DOHH2 (cell line): Measurements from ENCODE around the gene ERBB2.

Experiments used
- CTCF ChIP-seq: fragments of 200-600 bp; sonication (generic); IDR thresholded peaks from one replicate; pipeline ENCODE4 v1.5.1; 2014; ENCODE audit warnings: antibody characterized with exemption, mild to moderate bottlenecking, low read depth, low read length; ENCODE audit not compliant: poor library complexity, severe bottlenecking
- EZH2phosphoT487 ChIP-seq: fragments of 200-600 bp; sonication (generic); IDR thresholded peaks from 2 replicates; pipeline ENCODE4 v1.6.1; 2017; ENCODE audit warnings: borderline replicate concordance, mild to moderate bottlenecking, antibody characterized with exemption, low read length, moderate library complexity, mixed read lengths

- no peak for TF ChIP-seq CTCF
- no peak for TF ChIP-seq EZH2phosphoT487
These were observed 29.7 kb upstream of the ERBB2 start for GRCh38 chr17:39669897-39670735.
